ENCODE data around the gene SEMA3A.
"Not testable (repeated sequence)": the region's sequence is repeated elsewhere in the genome, so short reads cannot be mapped to it uniquely, and the experiment has no call there.

SEMA3A gene

DNA sequence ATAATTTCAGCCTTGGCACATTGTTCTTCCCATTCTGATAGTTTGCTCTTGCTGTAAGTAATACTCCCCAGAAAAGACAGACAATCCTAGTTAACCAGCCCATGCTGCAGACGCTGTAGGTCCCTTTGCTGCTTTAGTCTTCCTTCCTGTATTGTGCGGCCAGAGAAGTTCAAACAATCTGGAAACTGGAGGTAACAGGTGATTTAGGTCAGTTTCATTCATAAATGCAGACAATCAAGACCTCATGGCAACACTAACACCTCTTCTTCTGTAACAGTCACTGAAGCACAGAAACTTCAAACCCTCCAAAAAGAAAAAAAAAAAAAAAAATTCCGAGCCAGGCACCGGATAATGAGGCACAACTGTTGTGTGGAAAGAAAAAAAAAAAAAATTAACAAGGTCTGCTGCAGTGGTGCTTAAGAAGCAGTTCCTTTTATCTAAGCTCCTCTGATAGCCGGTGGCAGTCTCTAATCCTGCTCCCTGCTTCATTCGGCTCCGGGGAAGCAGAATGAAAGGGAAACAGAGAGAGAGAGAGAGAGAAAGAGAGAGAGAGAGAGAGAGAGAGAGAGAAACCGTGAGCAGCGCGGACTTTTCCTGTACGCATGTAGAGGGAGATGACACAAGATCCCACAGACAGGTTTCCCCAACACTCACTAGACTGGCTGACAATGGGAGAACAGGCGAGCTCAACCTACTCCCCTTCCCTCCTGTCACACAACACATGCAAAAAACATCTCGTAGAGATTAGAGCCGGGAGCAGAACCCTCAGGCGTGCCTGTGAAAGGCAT is at the start of gene SEMA3A:
TSS of gene SEMA3A (minus strand) at position 306 of the 788 bp plus-strand sequence. CDS start at position 103, 203 bp downstream.
- peak; percentile 21 for DNase-seq

GRCh38 chr7:84243037-84243436 is 48.4 kb upstream of the SEMA3A start:
- DNase-seq: not testable (repeated sequence)

DNA sequence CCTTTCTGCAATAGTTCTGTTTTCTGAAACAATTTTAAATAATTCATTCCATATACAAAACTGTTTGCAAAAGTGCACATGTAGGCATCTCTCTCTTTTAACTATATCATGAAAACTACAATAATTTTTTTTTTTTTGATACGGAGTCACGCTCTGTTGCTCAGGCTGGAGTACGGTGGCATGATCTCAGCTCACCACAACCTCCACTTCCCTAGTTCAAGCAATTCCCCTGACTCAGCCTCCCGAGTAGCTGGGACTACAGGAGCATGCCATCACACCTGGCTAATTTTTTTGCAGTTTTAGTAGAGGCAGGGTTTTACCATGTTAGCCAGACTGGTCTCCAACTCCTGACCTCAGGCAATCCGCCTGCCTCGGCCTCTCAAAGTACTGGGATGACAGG is 44.0 kb upstream of the SEMA3A start:
- DNase-seq: no peak

DNA sequence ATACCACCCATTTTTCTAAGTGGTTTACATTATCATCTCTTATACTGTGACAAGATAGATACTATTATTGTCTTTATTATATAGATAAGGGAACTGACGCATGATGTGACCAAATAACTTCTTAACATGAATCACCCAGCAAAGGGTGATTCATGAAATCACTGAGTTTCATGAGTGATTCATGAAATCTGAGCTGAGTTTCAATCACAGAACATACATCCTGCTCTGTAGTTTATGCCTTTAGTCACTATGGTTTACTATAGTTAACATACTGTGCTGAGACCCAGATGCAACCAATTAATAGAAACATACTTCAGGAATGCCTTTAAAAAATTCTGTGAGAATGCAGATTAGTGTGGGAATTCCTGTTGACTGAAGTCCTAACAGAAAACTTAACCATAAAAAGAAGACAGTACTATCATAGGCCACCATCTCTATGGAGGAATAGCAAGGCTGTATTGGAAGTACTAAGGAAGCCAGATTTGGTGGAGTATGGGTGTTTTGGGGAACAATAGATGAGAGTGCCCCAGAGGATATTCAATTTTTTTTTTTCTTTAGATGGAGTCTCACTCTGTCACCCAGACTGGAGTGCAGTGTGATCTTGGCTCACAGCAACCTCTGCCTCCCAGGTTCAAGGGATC is 43.1 kb upstream of the SEMA3A start:
- no peak for DNase-seq

DNA sequence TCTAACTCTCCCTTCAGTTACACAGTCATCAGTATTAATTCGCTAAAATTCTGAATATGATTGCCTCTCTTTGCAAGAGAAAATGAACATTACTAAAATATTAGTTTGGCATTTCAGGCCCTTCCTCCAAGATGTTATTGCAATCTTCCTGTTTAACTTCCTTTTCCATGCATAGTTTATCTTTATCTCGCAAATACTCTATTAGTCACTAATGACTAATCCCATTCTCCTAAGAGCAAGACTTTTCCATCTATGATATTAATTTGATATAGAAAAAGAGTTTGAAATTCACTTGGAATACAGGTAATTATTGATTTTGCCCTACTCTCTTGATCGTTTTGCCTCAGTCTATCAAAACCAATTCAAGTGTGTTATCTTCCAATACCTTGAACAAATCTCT is 41.8 kb upstream of the SEMA3A start:
- no peak for DNase-seq

GRCh38 chr7:84232646-84233045 is 38.1 kb upstream of the SEMA3A start:
- DNase-seq: no peak

GRCh38 chr7:84231157-84231556 is 36.6 kb upstream of the SEMA3A start:
- DNase-seq: no peak

GRCh38 chr7:84230491-84230890 is 35.9 kb upstream of the SEMA3A start:
- DNase-seq: no peak

DNA sequence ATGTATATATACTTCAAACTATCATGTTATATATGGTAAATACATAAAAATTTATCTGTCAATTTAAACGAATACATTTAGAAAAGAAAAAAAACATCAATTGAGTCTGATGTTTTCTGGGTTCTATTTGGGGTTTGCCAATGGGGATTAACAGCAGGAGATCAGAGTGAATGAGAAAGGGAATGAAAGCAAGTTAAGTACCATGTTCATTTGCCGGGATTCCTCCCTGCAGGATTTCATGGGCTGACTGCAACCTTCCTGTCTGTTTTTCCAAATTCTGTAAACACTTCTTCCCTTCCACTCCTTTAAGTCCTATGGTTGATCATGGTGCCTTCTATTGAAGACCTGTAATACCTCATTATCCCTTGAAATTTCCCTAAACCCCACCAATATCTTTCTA is 33.9 kb upstream of the SEMA3A start:
- DNase-seq: no peak

DNA sequence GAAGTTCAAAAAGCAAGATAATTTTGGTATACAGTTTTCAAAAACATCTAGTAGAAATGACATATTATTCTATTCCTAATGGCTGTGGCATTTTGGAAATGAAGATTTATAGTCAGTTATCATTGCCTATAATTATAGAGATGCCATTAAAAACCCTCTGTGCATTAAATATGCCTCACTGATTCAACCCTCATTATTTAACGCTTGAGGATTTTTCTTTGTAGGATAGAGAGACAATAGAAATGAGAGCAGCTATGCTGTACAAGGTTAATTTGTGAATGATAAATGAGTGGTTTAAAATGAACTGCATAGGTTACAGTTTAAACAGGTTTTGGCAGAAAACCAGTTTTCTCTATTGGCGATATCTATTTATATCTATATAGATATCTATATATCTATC is 32.2 kb upstream of the SEMA3A start:
- no peak for DNase-seq

DNA sequence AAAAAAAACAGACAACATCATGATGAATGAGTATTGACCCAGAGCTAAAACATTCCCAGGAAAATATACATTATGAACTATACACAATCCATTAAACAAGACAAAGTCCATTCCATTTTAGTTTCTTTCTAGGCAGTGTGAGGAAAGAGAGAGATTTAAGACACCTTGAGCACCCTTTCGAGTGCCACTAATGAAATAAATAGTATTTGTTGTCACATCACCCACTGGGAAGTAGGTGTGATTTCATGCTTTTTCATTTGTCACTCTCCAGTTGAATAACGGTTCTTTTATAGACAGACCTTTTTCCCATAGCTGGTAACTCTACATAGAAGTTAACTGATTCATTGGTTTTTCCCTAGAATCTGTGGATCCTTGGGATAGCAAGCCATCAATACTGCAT is 29.9 kb upstream of the SEMA3A start:
- DNase-seq: no peak

- DNase-seq: no peak
Measured at GRCh38 chr7:84219310-84219709, 24.7 kb upstream of the SEMA3A start.

DNA sequence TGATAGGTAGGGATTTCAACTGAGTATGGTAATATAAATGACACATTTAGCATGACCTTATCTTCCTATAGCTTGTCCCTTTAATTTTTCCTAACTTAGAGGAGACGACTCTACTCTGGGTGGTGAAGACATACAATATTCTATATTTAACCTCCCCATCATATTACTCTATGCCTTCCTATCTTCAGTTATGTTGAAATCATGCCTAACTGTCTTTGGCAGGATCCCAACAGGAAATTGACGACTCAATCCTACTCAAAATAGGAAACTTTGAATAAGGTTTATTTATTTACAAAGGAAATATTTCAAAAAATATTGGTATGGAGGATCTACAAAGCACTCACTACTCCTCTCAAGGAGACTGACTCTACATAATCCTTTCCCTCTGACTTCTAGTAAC is 24.1 kb upstream of the SEMA3A start:
- DNase-seq: no peak

DNA sequence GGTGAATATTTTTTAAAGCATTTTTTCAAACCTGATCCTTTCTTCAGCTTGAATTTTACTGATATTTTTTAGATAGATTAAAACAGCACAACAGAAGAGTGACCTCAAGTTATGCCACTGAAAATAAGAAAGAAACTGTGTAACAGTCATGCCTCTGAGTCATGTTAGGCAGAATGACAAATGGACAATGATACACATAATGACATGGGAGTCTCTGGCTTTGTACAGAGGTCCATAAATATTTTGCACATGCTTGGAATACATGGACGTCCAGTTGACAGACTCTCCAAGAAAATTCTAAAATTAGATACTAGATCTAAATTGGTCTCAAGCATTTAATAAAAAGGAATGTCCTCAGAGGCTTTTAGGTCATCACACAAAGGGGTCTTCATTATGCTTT is 21.9 kb upstream of the SEMA3A start:
- no peak for DNase-seq

- not testable (repeated sequence) for DNase-seq
Measured at GRCh38 chr7:84214757-84215156, 20.2 kb upstream of the SEMA3A start.

- no peak for DNase-seq
Measured at GRCh38 chr7:84210301-84210700, 15.7 kb upstream of the SEMA3A start.

GRCh38 chr7:84209006-84209405 is 14.4 kb upstream of the SEMA3A start:
- DNase-seq: no peak

- no peak for DNase-seq
Measured at GRCh38 chr7:84207615-84208014, 13.0 kb upstream of the SEMA3A start.

GRCh38 chr7:84207025-84207424 is 12.4 kb upstream of the SEMA3A start:
- peak; percentile 19 for DNase-seq

- DNase-seq: no peak
Measured at GRCh38 chr7:84204655-84205054, 10.1 kb upstream of the SEMA3A start.

GRCh38 chr7:84202855-84203254 is 8.3 kb upstream of the SEMA3A start:
- no peak for DNase-seq

GRCh38 chr7:84200859-84201258 is 6.3 kb upstream of the SEMA3A start:
- DNase-seq: no peak

DNA sequence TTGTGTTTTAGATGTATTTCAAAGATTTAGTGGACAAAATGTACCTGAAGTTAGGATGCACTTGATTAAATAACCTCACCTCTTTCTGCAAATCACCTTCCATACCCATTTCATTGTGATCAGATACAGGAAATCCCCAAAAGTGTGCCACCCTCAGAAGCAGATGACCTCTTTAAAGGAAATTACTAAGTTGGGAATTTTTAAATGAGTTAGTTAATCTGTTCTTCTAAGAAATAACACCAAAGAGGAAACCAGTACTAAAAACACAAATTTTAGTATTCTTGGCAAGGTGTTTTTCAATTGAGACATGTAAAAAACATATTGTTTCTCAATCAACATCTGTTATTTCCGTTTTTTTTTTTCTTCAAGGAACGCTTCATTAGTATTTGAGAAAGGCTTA is 4.6 kb upstream of the SEMA3A start:
- DNase-seq: no peak

DNA sequence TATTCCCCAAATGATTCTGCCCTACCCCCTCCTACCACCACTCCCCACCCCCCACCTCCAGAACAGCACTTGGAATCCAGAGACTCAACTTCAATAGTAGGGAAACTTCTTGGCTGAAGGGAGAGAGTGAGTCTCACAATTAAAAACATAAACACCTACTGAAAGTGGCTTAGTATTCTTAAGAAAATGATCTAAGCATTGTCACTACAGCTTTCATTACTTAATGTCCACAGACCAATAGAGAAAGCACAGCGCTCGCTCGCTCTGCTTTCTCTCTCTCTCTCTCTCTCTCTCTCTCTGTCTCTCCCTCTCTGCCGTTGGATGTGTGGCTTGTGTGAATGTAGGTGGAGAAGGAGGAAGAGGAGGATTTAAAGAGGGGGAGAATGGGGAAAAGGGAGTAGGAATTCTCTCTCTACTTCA is 1.5 kb upstream of the SEMA3A start:
- no peak for DNase-seq

Data from NCI-H510A treated with DMSO at 0.1 percent for 48 hours (cell line).